ELF-1 (cell line): ENCODE data around the gene CD320.
"Not testable (repeated sequence)": the region's sequence is repeated elsewhere in the genome, so short reads cannot be mapped to it uniquely, and the experiment has no call there.

ENCODE experiments used
- DNase-seq: peaks from one replicate; pipeline ENCODE4 v3.0.0-alpha.2; 2016; ENCODE audit warnings: low read depth, low spot score

Gene CD320

GRCh38 chr19:8333767-8334457, 25.8 kb upstream of the CD320 start:
- peak; percentile 56 for DNase-seq

GRCh38 chr19:8332976-8333766, 25.0 kb upstream of the CD320 start:
- DNase-seq: no peak

DNA sequence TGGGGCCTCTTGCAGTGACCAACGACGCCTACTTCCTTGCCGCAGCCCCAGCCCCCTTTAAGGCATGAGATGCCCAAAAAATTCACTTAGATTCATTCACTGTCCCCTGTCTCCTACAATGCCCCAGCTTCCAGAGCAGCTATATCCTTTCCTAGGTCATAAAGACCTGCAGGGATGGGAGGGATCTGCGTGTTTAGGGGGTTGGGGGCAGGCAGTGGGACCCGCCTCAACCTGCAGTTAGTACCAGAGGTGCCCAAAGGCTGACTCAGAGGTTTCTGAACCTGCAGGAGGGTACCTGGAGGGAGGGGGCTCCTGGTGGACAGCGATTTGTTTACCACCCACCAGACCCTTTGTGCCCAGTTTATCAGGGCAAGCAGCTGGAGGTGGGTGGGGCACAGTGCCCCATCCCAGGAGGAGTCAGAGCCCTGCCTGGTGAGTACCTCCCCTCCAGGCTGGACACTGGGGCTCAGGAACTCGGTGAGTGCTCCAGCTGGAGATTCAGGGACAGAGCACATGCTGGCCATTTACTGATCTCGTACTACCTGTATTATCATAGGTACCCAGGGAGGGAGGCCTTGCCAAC, 23.2 kb upstream of the CD320 start:
- DNase-seq: no peak

GRCh38 chr19:8329996-8330395, 21.8 kb upstream of the CD320 start:
- DNase-seq: no peak

- no peak for DNase-seq
These were observed 17.3 kb upstream of the CD320 start for GRCh38 chr19:8325454-8325853.

- DNase-seq: no peak
These were observed 16.3 kb upstream of the CD320 start for GRCh38 chr19:8324186-8325050.

GRCh38 chr19:8323781-8324185, 15.6 kb upstream of the CD320 start:
- DNase-seq: no peak

DNA sequence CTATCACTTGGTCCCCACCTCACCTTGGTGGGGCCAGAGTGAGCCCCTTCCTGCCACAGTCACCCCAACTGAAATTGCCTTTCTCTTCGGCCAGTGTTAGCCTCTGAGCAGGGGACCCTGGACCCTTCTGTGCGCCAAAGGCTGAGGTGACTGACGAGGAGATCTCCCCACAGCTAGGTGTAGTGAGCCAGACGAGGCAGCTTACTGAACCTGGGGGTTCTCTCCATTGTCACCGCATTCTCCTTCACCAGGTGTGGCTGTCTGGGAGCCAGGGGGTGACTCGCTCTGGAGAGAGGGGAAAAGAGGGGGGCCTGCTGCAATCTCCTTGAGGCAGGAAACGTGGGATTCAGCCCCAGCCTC, 14.5 kb upstream of the CD320 start:
- no peak for DNase-seq

DNA sequence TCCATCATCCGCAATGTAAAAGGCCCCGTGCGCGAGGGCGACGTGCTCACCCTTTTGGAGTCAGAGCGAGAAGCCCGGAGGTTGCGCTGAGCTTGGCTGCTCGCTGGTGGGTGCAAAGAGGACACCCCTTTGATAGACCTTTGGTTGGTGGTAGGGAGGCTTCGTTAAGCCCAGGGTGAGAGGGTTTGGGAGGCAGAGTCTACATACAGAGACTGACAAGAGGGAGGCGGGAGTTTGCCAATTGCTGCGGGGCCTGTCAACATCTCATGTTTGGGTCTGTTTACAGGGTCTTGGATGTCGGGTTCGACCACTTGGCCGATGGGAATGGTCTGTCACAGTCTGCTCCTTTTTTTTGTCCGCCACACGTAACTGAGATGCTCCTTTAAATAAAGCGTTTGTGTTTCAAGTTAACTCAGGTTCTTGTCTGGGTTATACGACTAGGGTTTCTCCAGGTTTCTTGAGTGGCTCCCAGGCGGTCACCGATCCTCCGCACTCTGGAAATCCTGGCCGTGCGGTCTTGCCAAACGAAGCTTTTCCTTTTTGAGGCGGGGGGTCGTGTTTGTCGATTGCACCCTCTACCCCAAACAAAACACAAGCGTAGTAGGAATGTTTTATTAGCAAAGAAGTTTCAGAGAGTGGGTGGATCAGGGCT, 14.0 kb upstream of the CD320 start:
- DNase-seq: no peak

- peak; percentile 98 for DNase-seq
These were observed 13.2 kb upstream of the CD320 start, which contains the start of the genes NDUFA7 and RPS28 for GRCh38 chr19:8321067-8321985. NDUFA7 (minus strand) TSS chr19:8321375; CDS start chr19:8321358, 17 bp downstream. RPS28 (plus strand) TSS chr19:8321496; CDS start chr19:8321531, 35 bp downstream.

GRCh38 chr19:8320564-8321066, 12.5 kb upstream of the CD320 start:
- peak; percentile 57 for DNase-seq

GRCh38 chr19:8319807-8320520, 11.8 kb upstream of the CD320 start:
- DNase-seq: no peak

DNA sequence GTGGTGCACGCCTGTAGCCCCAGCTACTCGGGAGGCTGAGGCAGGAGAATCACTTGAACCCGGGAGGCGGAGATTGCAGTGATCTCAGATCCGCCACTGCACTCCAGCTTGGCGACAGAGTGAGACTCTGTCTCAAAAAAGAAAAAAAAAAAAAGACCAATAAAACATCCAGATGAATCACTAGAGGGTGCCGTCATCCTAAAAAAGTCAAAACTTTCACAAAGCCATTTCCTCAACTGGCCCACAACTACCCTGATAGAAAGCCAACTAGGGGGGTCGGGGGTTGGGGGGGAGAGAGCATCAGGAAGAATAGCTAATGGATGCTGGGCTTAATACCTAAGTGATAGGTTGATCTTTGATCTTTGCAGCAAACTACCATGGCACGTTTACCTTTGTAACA, 10.7 kb upstream of the CD320 start:
- not testable (repeated sequence) for DNase-seq

DNA sequence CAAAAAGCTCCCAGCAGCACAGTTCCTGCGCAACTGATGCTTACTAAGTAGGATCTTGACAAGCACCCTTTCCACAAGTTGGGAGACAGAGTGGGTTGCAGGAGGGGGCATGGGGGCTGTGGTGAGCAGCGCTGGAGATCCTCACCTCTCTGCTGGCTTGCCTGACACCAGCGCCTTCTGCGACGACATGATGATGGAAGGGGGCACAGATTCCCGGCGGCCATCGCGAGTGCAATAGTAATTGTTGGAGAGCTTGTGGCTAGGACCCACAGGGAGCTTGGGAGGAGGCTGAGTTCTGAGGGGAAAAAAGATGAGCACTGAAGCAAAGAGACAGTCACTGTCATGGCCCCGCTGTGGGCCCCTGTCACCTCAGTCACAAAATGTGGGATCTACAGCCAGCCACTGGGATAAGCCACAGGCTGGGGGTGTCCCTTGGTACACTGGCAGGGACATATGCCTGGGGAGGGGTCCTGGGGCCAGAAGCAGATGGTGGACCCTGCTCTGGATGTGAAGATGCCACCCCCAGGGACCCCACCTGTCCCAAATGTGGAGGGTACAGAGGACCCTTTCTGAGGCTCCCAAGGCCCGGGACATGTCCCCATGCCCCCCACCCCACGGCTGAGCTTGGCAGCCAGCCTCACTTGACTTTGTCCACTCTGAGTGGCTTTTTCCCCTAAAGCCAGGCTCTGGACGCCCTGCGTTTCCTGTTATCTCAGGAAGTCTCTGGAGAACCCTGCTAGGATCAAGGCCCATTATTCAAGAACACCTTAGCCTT, 8.4 kb upstream of the CD320 start:
- DNase-seq: no peak

DNA sequence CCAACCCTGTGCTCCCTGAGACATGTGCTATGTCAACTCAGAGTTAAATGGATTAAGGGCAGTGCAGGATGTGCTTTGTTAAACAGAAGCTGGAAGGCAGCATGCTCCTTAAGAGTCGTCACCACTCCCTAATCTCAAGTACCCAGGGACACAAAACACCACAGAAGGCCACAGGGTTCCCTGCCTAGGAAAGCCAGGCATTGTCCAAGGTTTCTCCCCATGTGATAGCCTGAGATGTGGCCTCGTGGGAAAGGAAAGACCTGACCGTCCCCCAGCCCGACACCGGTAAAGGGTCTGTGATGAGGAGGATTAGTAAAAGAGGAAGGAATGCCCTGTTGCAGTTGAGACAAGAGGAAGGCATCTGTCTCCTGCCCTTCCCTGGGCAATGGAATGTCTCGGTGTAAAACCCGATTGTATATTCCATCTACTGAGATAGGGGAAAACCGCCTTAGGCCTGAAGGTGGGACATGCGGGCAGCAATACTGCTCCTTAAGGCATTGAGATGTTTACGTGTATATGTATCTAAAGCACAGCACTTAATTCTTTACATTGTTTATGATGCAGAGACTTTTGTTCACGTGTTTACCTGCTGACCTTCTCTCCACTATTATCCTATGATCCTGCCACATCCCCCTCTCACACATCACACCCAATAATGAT, 7.0 kb upstream of the CD320 start:
- peak; percentile 47 for DNase-seq

DNA sequence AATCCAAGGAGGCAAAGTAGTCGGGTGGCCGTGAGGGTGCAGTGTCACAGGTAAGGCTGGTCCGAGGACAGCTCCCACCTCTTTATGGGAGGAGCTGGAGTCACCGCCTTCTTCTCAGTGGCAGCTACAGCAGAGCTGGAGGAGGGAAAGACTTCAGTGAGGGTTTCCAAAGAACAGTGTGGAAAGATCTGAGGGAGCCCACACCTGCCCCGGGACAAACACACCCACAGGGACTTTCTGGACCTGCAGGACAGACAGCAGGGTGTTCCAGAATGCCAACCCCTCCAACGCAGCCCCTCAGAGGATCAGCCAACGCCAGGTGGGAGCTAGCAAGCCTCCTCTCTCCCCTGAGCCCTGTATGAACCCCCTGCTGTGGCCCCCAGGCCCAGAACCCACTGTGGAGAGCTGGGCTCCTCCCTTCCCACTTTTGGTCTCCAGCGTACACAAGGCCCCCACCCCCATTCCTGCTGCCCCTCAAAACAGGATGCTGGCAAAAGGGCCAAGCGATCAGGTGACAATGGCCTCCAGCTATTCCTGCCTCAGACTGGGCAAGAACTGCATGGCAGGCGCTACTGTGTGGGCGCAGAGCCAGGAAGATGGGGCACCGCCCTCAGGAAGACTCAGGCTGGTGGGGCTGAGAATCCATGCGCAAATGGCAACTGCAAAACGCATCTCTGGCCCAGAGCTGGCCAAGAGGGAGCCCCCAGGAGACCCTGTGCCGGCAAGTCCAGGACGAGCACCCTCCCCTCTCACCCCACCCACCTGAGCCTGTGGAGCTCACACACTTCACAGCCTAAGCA, 3.5 kb upstream of the CD320 start:
- no peak for DNase-seq
